Activated gamma-delta T cell treated with anti-CD3 and anti-CD28 coated beads, Interleukin-2, amount 50 U/mL, for 16 hours (primary cell): ENCODE data around the gene NTNG2.

Experiments
- DNase-seq: peaks from one replicate; pipeline ENCODE4 v3.0.0-alpha.2; 2020; ENCODE audit warnings: low read depth

NTNG2 gene

GRCh38 chr9:132201780-132202703, 40.2 kb downstream of the NTNG2 start:
- DNase-seq = no peak

DNA sequence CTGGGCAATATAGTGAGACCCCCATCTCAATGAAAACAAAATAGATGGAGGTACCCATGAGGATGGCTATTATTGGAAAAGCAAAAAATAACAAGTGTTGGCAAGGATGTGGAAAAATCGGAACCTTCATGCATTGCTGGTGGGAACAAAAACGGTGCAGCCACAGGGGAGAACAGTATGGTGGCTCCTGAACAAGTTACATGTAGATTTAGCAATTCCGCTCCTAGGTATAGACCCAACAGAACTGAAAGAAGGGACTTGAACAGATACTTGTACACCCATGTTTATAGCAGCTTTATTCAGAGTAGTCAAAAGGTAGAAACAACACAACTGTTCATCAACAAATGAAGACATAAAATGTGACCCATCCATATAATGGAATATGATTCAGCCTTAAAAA, 43.0 kb downstream of the NTNG2 start:
- no peak for DNase-seq

- DNase-seq = no peak
These were observed 45.4 kb downstream of the NTNG2 start for GRCh38 chr9:132207215-132207614.

GRCh38 chr9:132207839-132208615, 46.2 kb downstream of the NTNG2 start:
- DNase-seq = no peak

DNA sequence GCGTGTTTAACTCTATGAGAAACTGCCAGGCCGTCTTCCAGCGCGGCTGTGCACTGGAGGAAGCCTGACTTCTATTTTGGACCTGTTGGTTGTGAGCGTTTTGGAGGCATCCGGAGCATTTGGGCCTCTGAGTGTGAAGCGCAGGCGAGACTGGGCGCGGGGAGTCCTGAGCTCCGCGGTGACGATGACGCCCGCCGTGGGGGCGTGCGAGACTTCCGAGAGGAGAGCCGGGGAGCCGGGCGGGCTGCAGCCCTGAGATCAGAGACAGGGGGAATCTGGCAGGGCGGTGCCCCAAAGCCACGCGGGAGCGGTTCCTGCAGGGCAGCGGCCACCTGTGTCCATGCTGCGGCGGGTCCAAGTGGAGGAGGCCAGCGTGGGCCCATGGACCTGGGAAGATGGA, 47.4 kb downstream of the NTNG2 start:
- no peak for DNase-seq

DNA sequence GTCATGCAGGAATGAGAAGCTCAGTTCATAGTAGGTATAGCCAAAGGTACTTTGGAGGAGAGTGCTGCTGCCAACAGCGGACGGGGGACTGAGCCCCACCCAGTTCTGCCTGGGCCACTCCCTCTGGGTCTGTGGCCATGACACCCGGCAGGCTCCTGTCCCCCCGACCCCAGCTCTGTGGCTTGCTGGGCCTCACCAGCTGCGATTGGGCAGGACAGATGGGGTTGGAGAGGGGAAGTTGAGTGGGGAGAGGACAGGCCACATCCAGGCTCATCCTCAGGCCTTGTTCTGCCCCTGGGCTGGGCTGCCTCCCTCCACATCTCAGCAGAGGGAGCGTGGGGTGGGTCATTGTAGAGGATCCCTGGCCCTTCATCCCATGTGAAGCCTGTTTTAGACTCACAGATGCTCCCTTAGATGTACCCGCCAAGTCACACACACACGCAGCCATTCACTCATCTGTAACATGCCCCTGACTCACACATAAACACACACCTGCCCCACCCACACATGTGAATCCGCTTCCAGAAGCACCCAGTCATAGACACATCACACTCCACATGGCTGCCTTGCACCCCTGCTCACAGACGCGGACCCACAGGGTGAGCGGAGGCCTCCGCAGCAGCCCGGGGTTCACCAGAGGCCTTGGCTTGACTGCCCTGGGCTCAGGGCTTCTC, 48.8 kb downstream of the NTNG2 start:
- no peak for DNase-seq

DNA sequence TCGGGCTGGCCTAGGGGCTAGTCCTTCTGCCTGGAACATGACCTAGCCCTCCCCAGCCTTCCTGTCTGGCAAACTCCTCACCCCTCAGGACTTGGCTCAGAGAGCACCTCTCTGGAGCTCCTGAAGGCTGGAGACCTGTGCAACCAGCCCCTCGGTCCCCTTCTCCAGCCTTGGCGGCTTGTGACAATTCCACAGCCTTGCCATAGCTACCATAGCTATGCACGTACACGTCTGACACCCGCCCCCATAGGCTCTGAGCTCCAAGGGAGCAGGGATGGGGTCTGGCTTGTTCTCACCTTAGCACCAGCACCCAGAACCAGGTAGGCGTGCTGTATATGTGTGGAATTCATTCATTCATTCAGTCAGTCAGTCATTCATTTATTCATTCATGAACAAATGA, 49.7 kb downstream of the NTNG2 start:
- DNase-seq = no peak

DNA sequence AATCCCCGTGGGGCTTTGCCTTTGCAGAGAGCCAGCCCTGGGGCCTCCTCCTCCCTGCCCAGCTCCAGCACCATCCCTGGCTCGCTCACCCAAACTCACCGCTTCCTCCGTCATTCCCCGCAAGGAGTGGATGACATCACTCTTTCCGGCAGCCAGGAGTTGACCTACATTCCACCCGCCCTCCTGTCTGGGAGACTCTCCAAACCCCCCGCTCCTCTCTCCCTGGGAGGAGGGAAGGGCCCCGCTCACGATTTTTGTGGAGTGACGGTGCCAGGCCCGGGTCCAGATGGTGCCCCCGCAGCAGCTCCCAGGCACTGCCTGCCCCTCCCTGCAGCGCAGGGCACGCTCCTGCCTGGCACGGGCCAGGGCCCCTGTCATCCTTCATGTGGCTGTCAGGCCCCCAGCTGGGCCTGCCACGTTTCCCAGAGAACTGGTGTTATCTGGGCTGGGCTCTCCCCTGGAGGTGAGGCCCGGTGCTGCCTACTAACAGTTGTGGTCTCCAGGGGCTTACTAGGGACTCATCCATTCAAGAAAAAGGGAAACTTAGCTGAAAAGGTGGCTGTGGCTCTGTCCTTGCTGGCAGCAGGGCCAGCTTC, 52.3 kb downstream of the NTNG2 start:
- no peak for DNase-seq

- DNase-seq = no peak
These were observed 55.2 kb downstream of the NTNG2 start for GRCh38 chr9:132216861-132217619.

DNA sequence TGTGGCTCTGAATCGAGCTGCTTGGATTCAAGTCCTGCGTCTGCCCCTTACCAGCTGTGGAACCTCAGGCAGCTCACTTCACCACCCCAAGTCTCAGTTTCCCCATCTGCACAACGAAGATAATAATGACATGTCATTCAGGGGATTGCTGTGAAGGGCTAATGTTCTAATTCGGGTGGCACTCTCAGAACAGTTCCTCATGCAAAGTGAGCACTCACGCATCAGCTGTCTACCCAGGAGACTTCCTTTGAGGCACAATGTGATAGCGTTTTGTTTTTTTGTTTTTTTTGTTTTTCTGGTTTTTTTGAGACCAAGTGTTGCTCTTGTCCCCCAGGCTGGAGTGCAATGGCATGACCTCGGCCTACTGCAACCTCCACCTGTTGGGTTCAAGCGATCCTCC, 56.4 kb downstream of the NTNG2 start:
- DNase-seq = no peak

- no peak for DNase-seq
These were observed 60.1 kb downstream of the NTNG2 start for GRCh38 chr9:132221941-132222340.

GRCh38 chr9:132224645-132225044, 62.8 kb downstream of the NTNG2 start:
- no peak for DNase-seq

- DNase-seq = no peak
These were observed 64.9 kb downstream of the NTNG2 start for GRCh38 chr9:132226571-132227430.

GRCh38 chr9:132228062-132228461, 66.2 kb downstream of the NTNG2 start:
- DNase-seq = no peak

DNA sequence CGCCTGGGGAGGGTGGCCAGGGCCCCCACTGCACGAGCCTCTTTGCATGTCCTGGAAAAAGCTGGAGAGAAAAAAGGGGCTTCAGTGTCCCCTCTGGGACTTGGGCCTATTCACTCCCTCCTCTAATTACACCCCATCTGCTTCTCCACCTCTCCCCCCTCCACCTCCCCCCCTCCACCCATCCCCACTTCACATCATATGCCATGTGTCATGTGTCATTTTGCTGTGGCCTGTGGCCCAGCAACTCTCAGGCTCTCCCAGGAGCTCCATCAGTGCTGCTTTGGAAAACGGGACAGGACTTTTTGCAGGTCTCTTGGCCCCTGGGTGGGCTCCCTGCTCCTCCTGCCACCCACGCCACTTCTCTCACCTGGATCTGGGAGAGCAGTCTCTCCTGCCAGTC, 68.7 kb downstream of the NTNG2 start:
- DNase-seq = no peak

- no peak for DNase-seq
These were observed 69.3 kb downstream of the NTNG2 start for GRCh38 chr9:132231019-132231701.

DNA sequence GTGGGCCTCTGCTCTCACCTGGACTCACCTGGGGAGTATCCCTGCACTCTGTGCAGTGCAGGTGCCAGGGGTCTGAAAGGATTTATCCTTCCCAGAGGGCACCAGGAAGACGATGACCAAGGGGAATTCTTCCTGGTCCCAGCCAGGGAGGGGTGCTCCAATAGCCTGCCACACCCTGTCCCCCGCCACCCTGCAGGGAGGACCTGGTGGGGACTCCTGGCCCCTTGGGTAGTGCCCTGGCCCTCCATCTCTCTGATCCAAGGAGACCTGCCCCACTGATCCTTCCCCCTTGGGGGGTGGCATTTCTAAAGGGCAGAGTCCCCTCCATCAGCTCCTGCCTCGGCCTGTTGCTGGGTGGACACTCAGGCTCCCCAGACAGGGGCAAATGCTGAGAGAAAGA, 70.7 kb downstream of the NTNG2 start:
- DNase-seq = no peak

- DNase-seq = no peak
These were observed 71.3 kb downstream of the NTNG2 start for GRCh38 chr9:132233138-132233537.

GRCh38 chr9:132234535-132234934, 72.7 kb downstream of the NTNG2 start:
- no peak for DNase-seq

- DNase-seq = no peak
These were observed 73.3 kb downstream of the NTNG2 start for GRCh38 chr9:132235125-132235524.
